GM23338 (cell line): ENCODE data around the gene OAT. TPM values are rescaled to one million over a fixed set of nuclear protein-coding genes. Genes with fewer than 3 reads are reported as not detected.

Experiments used
- ATAC-seq: fragments of 200-7000 bp; cut with Tn5 transposase; 3 replicates; pipeline ENCODE4 v1.9.1; 2020
- DNase-seq: peaks from one replicate; pipeline ENCODE4 v3.0.0-alpha.2; 2015; ENCODE audit warnings: low spot score
- H2AFZ ChIP-seq: fragments of 200-600 bp; sonication (generic); 2 replicates; pipeline ENCODE4 v1.8.0; 2016; ENCODE audit warnings: antibody characterized with exemption, mild to moderate bottlenecking, moderate library complexity
- H3F3A ChIP-seq: fragments of 200-600 bp; sonication (generic); replicated peaks from 2 replicates; pipeline ENCODE4 v1.8.0; 2017; ENCODE audit warnings: antibody characterized with exemption, mixed run types, low read depth
- H3K27ac ChIP-seq: fragments of 200-600 bp; sonication (generic); 2 replicates; pipeline ENCODE4 v1.6.1; 2016; ENCODE audit warnings: low read depth
- H3K27me3 ChIP-seq: fragments of 200-600 bp; sonication (generic); 2 replicates; pipeline ENCODE4 v1.8.0; 2016; ENCODE audit warnings: mild to moderate bottlenecking, mixed run types, moderate library complexity; ENCODE audit not compliant: insufficient read depth
- H3K36me3 ChIP-seq: fragments of 200-600 bp; sonication (generic); 2 replicates; pipeline ENCODE4 v1.8.0; 2016; ENCODE audit warnings: mild to moderate bottlenecking; ENCODE audit not compliant: insufficient read depth
- H3K4me1 ChIP-seq: fragments of 200-600 bp; sonication (generic); 2 replicates; pipeline ENCODE4 v1.8.0; 2016; ENCODE audit warnings: mild to moderate bottlenecking, moderate library complexity; ENCODE audit not compliant: insufficient read depth
- H3K4me2 ChIP-seq: fragments of 200-600 bp; sonication (generic); 2 replicates; pipeline ENCODE4 v1.7.1; 2017; ENCODE audit warnings: mixed run types
- H3K4me3 ChIP-seq: fragments of 200-600 bp; sonication (generic); 2 replicates; pipeline ENCODE4 v1.6.1; 2016; ENCODE audit warnings: mixed run types
- H3K79me2 ChIP-seq: fragments of 200-600 bp; sonication (generic); replicated peaks from 2 replicates; pipeline ENCODE4 v1.8.0; 2017; ENCODE audit warnings: mild to moderate bottlenecking; ENCODE audit not compliant: insufficient read depth
- H3K9me2 ChIP-seq: fragments of 200-600 bp; sonication (generic); 2 replicates; pipeline ENCODE4 v1.8.0; 2017; ENCODE audit not compliant: insufficient read depth
- H4K20me1 ChIP-seq: fragments of 200-600 bp; sonication (generic); replicated peaks from 2 replicates; pipeline ENCODE4 v1.8.0; 2017; ENCODE audit warnings: mild to moderate bottlenecking; ENCODE audit not compliant: insufficient read depth
- H3K27ac Mint-ChIP-seq: 2 replicates; pipeline ENCODE4 v1.8.0; 2020; ENCODE audit warnings: inconsistent platforms, mild to moderate bottlenecking, moderate library complexity, mixed read lengths
- H3K27me3 Mint-ChIP-seq: 3 replicates; pipeline ENCODE4 v1.8.0; 2022; ENCODE audit warnings: low read depth, mild to moderate bottlenecking, moderate library complexity, mixed read lengths, inconsistent platforms; ENCODE audit not compliant: insufficient read depth, poor library complexity
- H3K36me3 Mint-ChIP-seq: 3 replicates; pipeline ENCODE4 v1.8.0; 2021; ENCODE audit warnings: low read depth, mild to moderate bottlenecking, inconsistent platforms, moderate library complexity, mixed read lengths
- H3K4me1 Mint-ChIP-seq: 3 replicates; pipeline ENCODE4 v1.8.0; 2020; ENCODE audit warnings: mild to moderate bottlenecking, inconsistent platforms, mixed read lengths
- H3K4me3 Mint-ChIP-seq: 3 replicates; pipeline ENCODE4 v1.8.0; 2021; ENCODE audit warnings: moderate library complexity, mild to moderate bottlenecking, inconsistent platforms, mixed read lengths
- H3K9me3 Mint-ChIP-seq: 3 replicates; pipeline ENCODE4 v1.8.0; 2020; ENCODE audit warnings: moderate library complexity, mild to moderate bottlenecking, inconsistent platforms, mixed read lengths
- CREB1 ChIP-seq: fragments of 250-450 bp; sonication (Bioruptor Pico); IDR thresholded peaks from 2 replicates; pipeline ENCODE4 v1.5.0; 2020; ENCODE audit warnings: low read depth, mild to moderate bottlenecking, moderate library complexity
- EZH2 ChIP-seq: fragments of 200-600 bp; sonication (generic); IDR thresholded peaks from one replicate; pipeline ENCODE4 v1.8.0; 2017; ENCODE audit warnings: antibody characterized with exemption, mild to moderate bottlenecking, low read depth; ENCODE audit not compliant: unreplicated experiment
- EZH2phosphoT487 ChIP-seq: fragments of 200-600 bp; sonication (generic); IDR thresholded peaks from one replicate; pipeline ENCODE4 v1.8.1; 2018; ENCODE audit warnings: antibody characterized with exemption; ENCODE audit not compliant: unreplicated experiment
- JUNB ChIP-seq: IDR thresholded peaks from one replicate; pipeline ENCODE4 v1.6.1; 2016; ENCODE audit warnings: antibody characterized with exemption; ENCODE audit not compliant: unreplicated experiment
- NANOG ChIP-seq: IDR thresholded peaks from 2 replicates; pipeline ENCODE4 v1.6.1; 2016; ENCODE audit warnings: antibody characterized with exemption, borderline replicate concordance
- POLR2AphosphoS5 ChIP-seq: IDR thresholded peaks from 2 replicates; pipeline ENCODE4 v1.6.1; 2016; ENCODE audit warnings: antibody characterized with exemption, low read depth
- STAT1 ChIP-seq: IDR thresholded peaks from one replicate; pipeline ENCODE4 v1.6.1; 2016; ENCODE audit warnings: antibody characterized with exemption; ENCODE audit not compliant: unreplicated experiment
- ZNF114 ChIP-seq: fragments of 250-450 bp; sonication (Bioruptor Pico); IDR thresholded peaks from 2 replicates; pipeline ENCODE4 v1.5.0; 2020; ENCODE audit warnings: mild to moderate bottlenecking, moderate library complexity
- ZNF331 ChIP-seq: fragments of 250-450 bp; sonication (Bioruptor Pico); IDR thresholded peaks from 2 replicates; pipeline ENCODE4 v1.5.0; 2020; ENCODE audit warnings: low read depth, mild to moderate bottlenecking, moderate library complexity
- polyA plus RNA-seq: library from polyadenylated mRNA; unstranded; fragments of >200 nt; fragmentation: Nextera tagmentation; extraction: Ambion mirVana; gene quantifications from 2 replicates; pipeline ENCODE4 v1.2.1, GENCODE V29; 2016
- total RNA-seq: library from RNA; depleted of rRNA; stranded (reverse); fragments of >200 nt; shearing (Covaris generic); gene quantifications from 2 replicates; pipeline ENCODE4 v1.2.3, GENCODE V29; 2014
- TF ChIP-seq, protein P1 (sequence below), 2 experiments: fragments of 200-600 bp in 1 of 2; sonication (generic) in 1 of 2; conservative IDR thresholded peaks; 2 replicates each; pipeline versions ENCODE4 v1.5.1 to v1.6.1; 2016 to 2017; ENCODE audit warnings: antibody characterized with exemption in 2 of 2, low read depth in 2 of 2, mild to moderate bottlenecking in 2 of 2, moderate library complexity in 1 of 2
- TF ChIP-seq, protein P2 (sequence below): IDR thresholded peaks from 2 replicates; pipeline ENCODE4 v1.6.1; 2016; ENCODE audit warnings: antibody characterized with exemption
- TF ChIP-seq, protein P3 (sequence below): fragments of 250-450 bp; sonication (Bioruptor Pico); IDR thresholded peaks from 2 replicates; pipeline ENCODE4 v1.5.0; 2020; ENCODE audit warnings: mild to moderate bottlenecking, moderate library complexity
- TF ChIP-seq, protein P4 (sequence below): IDR thresholded peaks from one replicate; pipeline ENCODE4 v1.6.1; 2018; ENCODE audit warnings: antibody characterized with exemption; ENCODE audit not compliant: unreplicated experiment

The OAT gene
- total and polyA plus RNA-seq, 2 experiments from 2014 or later, result 131 to 139 TPM

DNA sequence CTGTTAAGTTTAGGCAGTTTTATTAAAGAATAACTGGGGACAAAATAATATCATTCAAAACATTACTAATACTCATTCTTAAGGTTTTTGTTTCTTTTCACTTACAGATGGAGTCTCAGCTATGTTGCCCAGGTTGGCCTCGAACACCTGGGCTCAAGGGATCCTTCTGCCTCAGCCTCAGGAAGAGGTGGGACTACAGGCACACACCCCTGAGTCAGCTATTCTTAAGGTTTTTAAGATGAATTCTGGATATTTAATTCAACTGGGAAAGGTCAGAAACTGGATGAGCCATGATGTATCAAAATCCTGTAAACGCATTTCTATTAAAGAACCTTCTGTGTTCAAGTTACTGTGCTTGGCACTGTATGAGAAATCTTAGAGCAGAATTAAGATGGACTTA is 3.5 kb downstream of the OAT start:
- Histone ChIP-seq H3K36me3 (no peaks in the 10 kb centered on the region; the same call in 1 of the 2 replicates), H2AFZ (no peak overlapping the region), H3K27ac (no peak overlapping the region), H4K20me1 (peaks cover 21% of the 10 kb centered on the region), H3K79me2 (peaks cover 68% of the 10 kb centered on the region), H3K27me3 (0 out of 2 replicates have a peak, but pooled peaks cover 2% of the 10 kb centered on the region), H3K4me3 (no peak overlapping the region), H3F3A (peaks cover 3% of the 10 kb centered on the region; the same call in 1 of the 2 replicates), H3K4me1 (peaks cover 27% of the 10 kb centered on the region), H3K4me2 (peak overlapping the region; percentile 34; the same call in 1 of the 2 replicates), H3K9me2 (no peaks in the 10 kb centered on the region)
- peaks cover 16% of the 10 kb centered on the region; the same call in 2 of the 3 replicates for H3K36me3 Mint-ChIP-seq
- no peak overlapping the region; the same call in 1 of the 2 replicates for H3K27ac Mint-ChIP-seq
- DNase-seq (no peak), ATAC-seq (no peak)
- H3K9me3 Mint-ChIP-seq, result no peaks in the 10 kb centered on the region
- H3K27me3 Mint-ChIP-seq, result peaks cover 17% of the 10 kb centered on the region
- H3K4me3 Mint-ChIP-seq, result no peak overlapping the region
- peaks cover 30% of the 10 kb centered on the region for H3K4me1 Mint-ChIP-seq
- TF ChIP-seq, protein P1, sequence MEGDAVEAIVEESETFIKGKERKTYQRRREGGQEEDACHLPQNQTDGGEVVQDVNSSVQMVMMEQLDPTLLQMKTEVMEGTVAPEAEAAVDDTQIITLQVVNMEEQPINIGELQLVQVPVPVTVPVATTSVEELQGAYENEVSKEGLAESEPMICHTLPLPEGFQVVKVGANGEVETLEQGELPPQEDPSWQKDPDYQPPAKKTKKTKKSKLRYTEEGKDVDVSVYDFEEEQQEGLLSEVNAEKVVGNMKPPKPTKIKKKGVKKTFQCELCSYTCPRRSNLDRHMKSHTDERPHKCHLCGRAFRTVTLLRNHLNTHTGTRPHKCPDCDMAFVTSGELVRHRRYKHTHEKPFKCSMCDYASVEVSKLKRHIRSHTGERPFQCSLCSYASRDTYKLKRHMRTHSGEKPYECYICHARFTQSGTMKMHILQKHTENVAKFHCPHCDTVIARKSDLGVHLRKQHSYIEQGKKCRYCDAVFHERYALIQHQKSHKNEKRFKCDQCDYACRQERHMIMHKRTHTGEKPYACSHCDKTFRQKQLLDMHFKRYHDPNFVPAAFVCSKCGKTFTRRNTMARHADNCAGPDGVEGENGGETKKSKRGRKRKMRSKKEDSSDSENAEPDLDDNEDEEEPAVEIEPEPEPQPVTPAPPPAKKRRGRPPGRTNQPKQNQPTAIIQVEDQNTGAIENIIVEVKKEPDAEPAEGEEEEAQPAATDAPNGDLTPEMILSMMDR (conservative IDR thresholded peaks at IDR 0.05; ENCODE audit: low read depth in 2 of 2), result no peak
- TF ChIP-seq, protein P2, sequence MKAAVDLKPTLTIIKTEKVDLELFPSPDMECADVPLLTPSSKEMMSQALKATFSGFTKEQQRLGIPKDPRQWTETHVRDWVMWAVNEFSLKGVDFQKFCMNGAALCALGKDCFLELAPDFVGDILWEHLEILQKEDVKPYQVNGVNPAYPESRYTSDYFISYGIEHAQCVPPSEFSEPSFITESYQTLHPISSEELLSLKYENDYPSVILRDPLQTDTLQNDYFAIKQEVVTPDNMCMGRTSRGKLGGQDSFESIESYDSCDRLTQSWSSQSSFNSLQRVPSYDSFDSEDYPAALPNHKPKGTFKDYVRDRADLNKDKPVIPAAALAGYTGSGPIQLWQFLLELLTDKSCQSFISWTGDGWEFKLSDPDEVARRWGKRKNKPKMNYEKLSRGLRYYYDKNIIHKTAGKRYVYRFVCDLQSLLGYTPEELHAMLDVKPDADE, result no peak
- no peak for TF ChIP-seq POLR2AphosphoS5
- TF ChIP-seq, protein P3, sequence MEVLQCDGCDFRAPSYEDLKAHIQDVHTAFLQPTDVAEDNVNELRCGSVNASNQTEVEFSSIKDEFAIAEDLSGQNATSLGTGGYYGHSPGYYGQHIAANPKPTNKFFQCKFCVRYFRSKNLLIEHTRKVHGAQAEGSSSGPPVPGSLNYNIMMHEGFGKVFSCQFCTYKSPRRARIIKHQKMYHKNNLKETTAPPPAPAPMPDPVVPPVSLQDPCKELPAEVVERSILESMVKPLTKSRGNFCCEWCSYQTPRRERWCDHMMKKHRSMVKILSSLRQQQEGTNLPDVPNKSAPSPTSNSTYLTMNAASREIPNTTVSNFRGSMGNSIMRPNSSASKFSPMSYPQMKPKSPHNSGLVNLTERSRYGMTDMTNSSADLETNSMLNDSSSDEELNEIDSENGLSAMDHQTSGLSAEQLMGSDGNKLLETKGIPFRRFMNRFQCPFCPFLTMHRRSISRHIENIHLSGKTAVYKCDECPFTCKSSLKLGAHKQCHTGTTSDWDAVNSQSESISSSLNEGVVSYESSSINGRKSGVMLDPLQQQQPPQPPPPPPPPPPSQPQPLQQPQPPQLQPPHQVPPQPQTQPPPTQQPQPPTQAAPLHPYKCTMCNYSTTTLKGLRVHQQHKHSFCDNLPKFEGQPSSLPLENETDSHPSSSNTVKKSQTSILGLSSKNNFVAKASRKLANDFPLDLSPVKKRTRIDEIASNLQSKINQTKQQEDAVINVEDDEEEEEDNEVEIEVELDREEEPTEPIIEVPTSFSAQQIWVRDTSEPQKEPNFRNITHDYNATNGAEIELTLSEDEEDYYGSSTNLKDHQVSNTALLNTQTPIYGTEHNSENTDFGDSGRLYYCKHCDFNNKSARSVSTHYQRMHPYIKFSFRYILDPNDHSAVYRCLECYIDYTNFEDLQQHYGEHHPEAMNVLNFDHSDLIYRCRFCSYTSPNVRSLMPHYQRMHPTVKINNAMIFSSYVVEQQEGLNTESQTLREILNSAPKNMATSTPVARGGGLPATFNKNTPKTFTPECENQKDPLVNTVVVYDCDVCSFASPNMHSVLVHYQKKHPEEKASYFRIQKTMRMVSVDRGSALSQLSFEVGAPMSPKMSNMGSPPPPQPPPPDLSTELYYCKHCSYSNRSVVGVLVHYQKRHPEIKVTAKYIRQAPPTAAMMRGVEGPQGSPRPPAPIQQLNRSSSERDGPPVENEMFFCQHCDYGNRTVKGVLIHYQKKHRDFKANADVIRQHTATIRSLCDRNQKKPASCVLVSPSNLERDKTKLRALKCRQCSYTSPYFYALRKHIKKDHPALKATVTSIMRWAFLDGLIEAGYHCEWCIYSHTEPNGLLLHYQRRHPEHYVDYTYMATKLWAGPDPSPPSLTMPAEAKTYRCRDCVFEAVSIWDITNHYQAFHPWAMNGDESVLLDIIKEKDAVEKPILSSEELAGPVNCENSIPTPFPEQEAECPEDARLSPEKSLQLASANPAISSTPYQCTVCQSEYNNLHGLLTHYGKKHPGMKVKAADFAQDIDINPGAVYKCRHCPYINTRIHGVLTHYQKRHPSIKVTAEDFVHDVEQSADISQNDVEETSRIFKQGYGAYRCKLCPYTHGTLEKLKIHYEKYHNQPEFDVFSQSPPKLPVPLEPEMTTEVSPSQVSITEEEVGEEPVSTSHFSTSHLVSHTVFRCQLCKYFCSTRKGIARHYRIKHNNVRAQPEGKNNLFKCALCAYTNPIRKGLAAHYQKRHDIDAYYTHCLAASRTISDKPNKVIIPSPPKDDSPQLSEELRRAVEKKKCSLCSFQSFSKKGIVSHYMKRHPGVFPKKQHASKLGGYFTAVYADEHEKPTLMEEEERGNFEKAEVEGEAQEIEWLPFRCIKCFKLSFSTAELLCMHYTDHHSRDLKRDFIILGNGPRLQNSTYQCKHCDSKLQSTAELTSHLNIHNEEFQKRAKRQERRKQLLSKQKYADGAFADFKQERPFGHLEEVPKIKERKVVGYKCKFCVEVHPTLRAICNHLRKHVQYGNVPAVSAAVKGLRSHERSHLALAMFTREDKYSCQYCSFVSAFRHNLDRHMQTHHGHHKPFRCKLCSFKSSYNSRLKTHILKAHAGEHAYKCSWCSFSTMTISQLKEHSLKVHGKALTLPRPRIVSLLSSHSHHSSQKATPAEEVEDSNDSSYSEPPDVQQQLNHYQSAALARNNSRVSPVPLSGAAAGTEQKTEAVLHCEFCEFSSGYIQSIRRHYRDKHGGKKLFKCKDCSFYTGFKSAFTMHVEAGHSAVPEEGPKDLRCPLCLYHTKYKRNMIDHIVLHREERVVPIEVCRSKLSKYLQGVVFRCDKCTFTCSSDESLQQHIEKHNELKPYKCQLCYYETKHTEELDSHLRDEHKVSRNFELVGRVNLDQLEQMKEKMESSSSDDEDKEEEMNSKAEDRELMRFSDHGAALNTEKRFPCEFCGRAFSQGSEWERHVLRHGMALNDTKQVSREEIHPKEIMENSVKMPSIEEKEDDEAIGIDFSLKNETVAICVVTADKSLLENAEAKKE (CRISPR knock-in tag), result no peak
- no peak for TF ChIP-seq ZNF331 (CRISPR knock-in tag)
- no peak for TF ChIP-seq JUNB
- TF ChIP-seq EZH2phosphoT487, result no peak
- TF ChIP-seq, protein P4, sequence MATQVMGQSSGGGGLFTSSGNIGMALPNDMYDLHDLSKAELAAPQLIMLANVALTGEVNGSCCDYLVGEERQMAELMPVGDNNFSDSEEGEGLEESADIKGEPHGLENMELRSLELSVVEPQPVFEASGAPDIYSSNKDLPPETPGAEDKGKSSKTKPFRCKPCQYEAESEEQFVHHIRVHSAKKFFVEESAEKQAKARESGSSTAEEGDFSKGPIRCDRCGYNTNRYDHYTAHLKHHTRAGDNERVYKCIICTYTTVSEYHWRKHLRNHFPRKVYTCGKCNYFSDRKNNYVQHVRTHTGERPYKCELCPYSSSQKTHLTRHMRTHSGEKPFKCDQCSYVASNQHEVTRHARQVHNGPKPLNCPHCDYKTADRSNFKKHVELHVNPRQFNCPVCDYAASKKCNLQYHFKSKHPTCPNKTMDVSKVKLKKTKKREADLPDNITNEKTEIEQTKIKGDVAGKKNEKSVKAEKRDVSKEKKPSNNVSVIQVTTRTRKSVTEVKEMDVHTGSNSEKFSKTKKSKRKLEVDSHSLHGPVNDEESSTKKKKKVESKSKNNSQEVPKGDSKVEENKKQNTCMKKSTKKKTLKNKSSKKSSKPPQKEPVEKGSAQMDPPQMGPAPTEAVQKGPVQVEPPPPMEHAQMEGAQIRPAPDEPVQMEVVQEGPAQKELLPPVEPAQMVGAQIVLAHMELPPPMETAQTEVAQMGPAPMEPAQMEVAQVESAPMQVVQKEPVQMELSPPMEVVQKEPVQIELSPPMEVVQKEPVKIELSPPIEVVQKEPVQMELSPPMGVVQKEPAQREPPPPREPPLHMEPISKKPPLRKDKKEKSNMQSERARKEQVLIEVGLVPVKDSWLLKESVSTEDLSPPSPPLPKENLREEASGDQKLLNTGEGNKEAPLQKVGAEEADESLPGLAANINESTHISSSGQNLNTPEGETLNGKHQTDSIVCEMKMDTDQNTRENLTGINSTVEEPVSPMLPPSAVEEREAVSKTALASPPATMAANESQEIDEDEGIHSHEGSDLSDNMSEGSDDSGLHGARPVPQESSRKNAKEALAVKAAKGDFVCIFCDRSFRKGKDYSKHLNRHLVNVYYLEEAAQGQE, result no peak
- TF ChIP-seq STAT1, result no peak
- no peak for TF ChIP-seq NANOG
- no peak for TF ChIP-seq ZNF114
- TF ChIP-seq CREB1, result no peak
- no peak for TF ChIP-seq EZH2
